Thymus (tissue), 11 donors: ENCODE measurements around the gene IL17RB. TPM values are rescaled to one million over a fixed set of nuclear protein-coding genes. Genes with fewer than 3 reads are reported as not detected.

ENCODE experiments used
- DNase-seq, 9 donors: peaks; one replicate each; pipeline ENCODE4 v3.0.0-alpha.2; 2013; ENCODE audit warnings: low spot score in 9 of 9, low read depth in 6 of 9, missing footprints in 1 of 9
- H3K27ac ChIP-seq, 2 donors: one replicate each; pipeline ENCODE4 v1.5.1; 2013; ENCODE audit warnings: control low read depth in 1 of 2, low read depth in 1 of 2, low read length in 1 of 2, mild to moderate bottlenecking in 1 of 2, moderate library complexity in 1 of 2
- H3K27me3 ChIP-seq, 2 donors: one replicate each; pipeline ENCODE4 v1.5.1; 2013; ENCODE audit warnings: low read length in 1 of 2; ENCODE audit not compliant: control insufficient read depth in 2 of 2, insufficient read depth in 1 of 2
- H3K36me3 ChIP-seq, 2 donors: one replicate each; pipeline ENCODE4 v1.5.1; 2013; ENCODE audit warnings: low read length in 1 of 2, mild to moderate bottlenecking in 1 of 2, moderate library complexity in 1 of 2; ENCODE audit not compliant: control insufficient read depth in 2 of 2, insufficient read depth in 2 of 2
- H3K4me1 ChIP-seq, 2 donors: one replicate each; pipeline ENCODE4 v1.5.1; 2013; ENCODE audit warnings: low read length in 2 of 2; ENCODE audit not compliant: control insufficient read depth in 2 of 2, insufficient read depth in 2 of 2
- H3K4me3 ChIP-seq, 2 donors: one replicate each; pipeline ENCODE4 v1.5.1; 2013; ENCODE audit warnings: low read length in 2 of 2, control low read depth in 1 of 2, mild to moderate bottlenecking in 1 of 2
- H3K9me3 ChIP-seq, 2 donors: one replicate each; pipeline ENCODE4 v1.5.1; 2013; ENCODE audit warnings: low read length in 1 of 2, mild to moderate bottlenecking in 1 of 2; ENCODE audit not compliant: control insufficient read depth in 2 of 2, insufficient read depth in 1 of 2
- whole genome bisulfite sequencing: extraction: QIAGEN DNeasy Blood & Tissue Kit; methylation state at CpG from one replicate; pipeline ENCODE4 v1.1.7; 2013; 5-methylcytosine and 5-hydroxymethylcytosine counted together
- polyA plus RNA-seq: library from polyadenylated mRNA; stranded (reverse); fragments of 200-250 nt; gene quantifications from one replicate; pipeline ENCODE4 v1.2.3, GENCODE V29; 2013
- total RNA-seq: library from RNA; stranded (reverse); fragments of 120-200 nt; gene quantifications from one replicate; pipeline ENCODE4 v1.2.4, GENCODE V29; 2013
- donor health status: healthy.

Gene IL17RB
- total and polyA plus RNA-seq, 2 donors = 0.80 to 2.7 TPM

DNA sequence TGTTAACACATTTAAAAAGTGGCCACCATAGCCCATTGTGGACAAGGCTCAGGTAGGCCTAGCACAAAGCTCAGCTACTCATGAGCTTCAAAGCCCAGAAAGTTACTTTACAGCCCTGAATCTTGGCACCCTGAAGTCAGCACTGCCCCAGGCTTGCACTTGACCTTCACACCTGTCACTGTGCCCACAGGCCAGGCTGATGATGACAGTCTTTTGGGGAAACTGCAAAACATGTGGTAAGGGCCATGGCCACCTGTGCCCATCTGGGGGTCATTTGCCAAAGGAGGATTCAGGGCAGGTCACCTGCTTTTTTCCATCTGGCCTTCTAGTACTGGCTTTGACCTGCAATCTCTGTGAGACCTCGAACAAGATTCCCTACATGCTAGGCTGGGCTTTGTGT is 11.1 kb upstream of the IL17RB start:
- Histone ChIP-seq H3K36me3 (no peaks in the 10 kb centered on the region), H3K4me1 (no peaks in the 10 kb centered on the region), H3K4me3 (no peak overlapping the region), H3K27me3 (peaks cover 0 to 2% of the 10 kb centered on the region in 2 donors), H3K9me3 (peaks cover 0 to 2% of the 10 kb centered on the region in 2 donors), H3K27ac (no peak overlapping the region)
- WGBS = 95% methylated on average over 1 of the region's 1 CpG
- DNase-seq = no peak

- no peak overlapping the region for H3K27ac ChIP-seq
- 95% methylated on average over 9 of the region's 9 CpGs for WGBS
- no peaks in the 10 kb centered on the region for H3K36me3 ChIP-seq
- H3K4me1 ChIP-seq = no peaks in the 10 kb centered on the region
- H3K4me3 ChIP-seq = no peak overlapping the region
- peaks cover 0 to 2% of the 10 kb centered on the region in 2 donors for H3K9me3 ChIP-seq
- no peak for DNase-seq
- H3K27me3 ChIP-seq = peaks cover 0 to 4% of the 10 kb centered on the region in 2 donors
Observed at GRCh38 chr3:53836084-53836872, 10.1 kb upstream of the IL17RB start.

- H3K27me3 ChIP-seq = peaks cover 0 to 6% of the 10 kb centered on the region in 2 donors
- no peaks in the 10 kb centered on the region for H3K36me3 ChIP-seq
- no peak for DNase-seq
- no peaks in the 10 kb centered on the region for H3K4me1 ChIP-seq
- H3K27ac ChIP-seq = no peak overlapping the region
- H3K9me3 ChIP-seq = peaks cover 0 to 2% of the 10 kb centered on the region in 2 donors
- WGBS = 94% methylated on average over 10 of the region's 10 CpGs
- H3K4me3 ChIP-seq = no peak overlapping the region
Observed at GRCh38 chr3:53837331-53837730, 9.0 kb upstream of the IL17RB start.

DNA sequence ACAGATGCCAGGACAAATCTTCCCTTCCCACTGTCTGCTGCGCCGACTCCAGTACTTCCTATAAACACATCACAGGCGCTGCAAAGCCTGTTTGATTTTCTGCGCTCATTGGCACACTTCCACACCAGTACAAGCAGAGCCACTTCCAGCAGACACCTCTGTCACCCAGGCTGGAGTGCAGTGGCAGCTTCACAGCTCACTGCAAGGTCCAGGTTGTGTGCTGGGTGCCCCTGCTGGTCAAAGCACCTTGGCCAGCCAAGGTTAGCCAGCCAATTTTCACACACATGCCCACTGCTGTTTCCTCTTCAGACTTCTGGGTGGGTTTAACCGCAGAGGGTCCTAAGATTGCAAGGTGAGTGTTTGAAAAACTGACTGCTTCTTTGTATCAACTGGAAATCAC is 5.1 kb upstream of the IL17RB start:
- no peaks in the 10 kb centered on the region for H3K36me3 ChIP-seq
- 94% methylated on average over 5 of the region's 5 CpGs for WGBS
- peaks cover 22 to 42% of the 10 kb centered on the region in 2 donors for H3K27me3 ChIP-seq
- DNase-seq = no peak
- H3K9me3 ChIP-seq = peaks cover 0 to 2% of the 10 kb centered on the region in 2 donors
- H3K4me3 ChIP-seq = no peak overlapping the region
- peaks cover 2 to 4% of the 10 kb centered on the region in 2 donors for H3K4me1 ChIP-seq
- H3K27ac ChIP-seq = no peak overlapping the region

GRCh38 chr3:53842436-53843194 is 3.8 kb upstream of the IL17RB start:
- Histone ChIP-seq H3K36me3 (no peaks in the 10 kb centered on the region), H3K27ac (no peak overlapping the region), H3K4me1 (peaks cover 2 to 4% of the 10 kb centered on the region in 2 donors), H3K4me3 (no peak overlapping the region), H3K9me3 (peaks cover 0 to 2% of the 10 kb centered on the region in 2 donors), H3K27me3 (peaks cover 29 to 56% of the 10 kb centered on the region in 2 donors)
- DNase-seq = no peak
- WGBS = 81% methylated on average over 12 of the region's 12 CpGs

DNA sequence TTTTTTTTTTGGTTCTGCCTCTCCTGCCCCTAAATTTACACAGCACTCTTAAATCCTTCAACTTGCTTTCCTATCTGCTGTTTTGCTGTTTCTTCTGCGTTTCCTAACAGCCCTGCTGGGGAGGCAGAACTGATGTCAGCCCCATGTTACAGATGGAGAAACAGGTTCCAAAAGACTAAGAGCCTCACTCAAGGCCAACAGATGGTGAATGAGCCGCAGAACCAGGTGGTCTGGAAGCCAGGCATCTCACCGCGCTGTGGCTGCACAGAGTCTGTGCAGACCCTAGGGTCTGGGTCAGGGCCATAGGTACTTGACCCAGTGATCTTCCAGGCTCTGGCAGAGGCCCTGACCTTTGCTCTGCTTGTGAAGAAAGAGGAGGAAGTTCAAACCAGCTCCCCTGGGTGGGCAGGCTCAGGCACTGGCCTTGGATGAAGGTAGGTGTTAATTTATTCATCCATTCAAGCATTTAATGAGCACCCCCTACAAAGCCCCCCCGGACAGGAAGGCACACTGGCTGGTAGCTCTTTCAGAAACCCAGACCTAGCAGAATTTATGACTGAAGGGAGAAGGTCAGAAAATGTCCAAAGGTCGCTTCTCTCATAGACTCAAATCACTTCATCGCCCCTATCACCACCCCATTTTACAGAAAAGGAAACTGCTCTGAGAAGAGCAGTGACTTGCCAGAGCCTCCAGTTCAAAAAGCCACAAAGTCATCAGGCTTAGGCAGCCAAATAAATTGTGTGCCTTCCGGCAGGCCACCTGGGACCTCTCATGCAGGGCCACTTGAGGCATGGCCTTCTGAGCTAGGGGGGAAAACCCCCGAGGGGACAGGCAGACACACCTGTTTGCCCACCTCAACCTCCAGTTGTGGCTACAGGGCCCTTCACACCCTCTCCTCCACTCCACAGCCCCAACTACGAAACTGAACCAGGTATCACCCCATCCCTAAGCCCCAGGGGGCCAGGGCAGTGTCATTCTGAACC is 2.9 kb upstream of the IL17RB start:
- no peak overlapping the region for H3K4me3 ChIP-seq
- peaks cover 35 to 62% of the 10 kb centered on the region in 2 donors for H3K27me3 ChIP-seq
- H3K9me3 ChIP-seq = no peaks in the 10 kb centered on the region
- 84% methylated on average over 10 of the region's 10 CpGs for WGBS
- DNase-seq = no peak
- H3K36me3 ChIP-seq = no peaks in the 10 kb centered on the region
- H3K27ac ChIP-seq = no peak overlapping the region
- peaks cover 2 to 4% of the 10 kb centered on the region in 2 donors for H3K4me1 ChIP-seq

DNA sequence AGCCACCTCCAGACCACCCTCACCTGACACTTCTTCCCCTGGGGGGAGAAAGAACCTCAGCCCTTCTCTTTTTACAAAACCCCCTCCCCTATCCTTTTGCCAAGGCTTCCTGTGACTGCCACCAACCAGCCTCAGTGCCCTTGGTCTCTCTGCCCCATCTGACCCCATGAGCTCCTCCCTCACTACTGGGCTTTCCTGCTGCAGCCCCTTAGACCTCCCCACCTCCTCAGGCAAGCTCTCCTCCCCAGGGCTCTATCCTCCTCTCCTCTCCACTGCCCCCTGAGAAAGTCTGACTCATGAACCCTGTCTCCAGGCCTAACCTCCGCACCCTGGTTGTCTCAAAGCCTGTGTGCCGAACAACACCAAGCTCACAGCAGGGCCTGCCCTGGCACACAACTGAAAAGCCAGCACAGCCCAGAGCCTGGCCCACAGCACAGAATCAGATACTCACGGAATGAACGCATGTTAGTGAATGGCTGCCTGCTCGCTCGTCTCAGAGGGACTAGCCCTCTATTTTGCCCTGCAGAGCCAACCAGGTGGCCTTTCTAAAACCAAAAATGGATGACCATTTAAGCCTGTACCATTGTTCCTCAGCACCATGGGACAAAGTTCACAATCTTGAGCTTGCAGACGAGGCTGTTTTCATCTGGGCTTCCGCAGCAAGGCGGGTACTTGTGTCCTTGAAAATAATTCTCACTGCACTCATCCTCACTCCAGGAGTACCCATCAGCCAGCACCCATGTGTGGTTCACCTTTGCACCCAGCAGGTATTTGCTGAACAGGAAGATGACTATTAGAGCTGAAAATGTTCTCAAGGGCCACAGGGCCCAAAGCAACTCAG is 1.9 kb upstream of the IL17RB start:
- Histone ChIP-seq H3K27ac (no peak overlapping the region), H3K4me1 (peaks cover 2 to 4% of the 10 kb centered on the region in 2 donors), H3K9me3 (no peaks in the 10 kb centered on the region), H3K4me3 (no peak overlapping the region), H3K27me3 (peaks cover 37 to 70% of the 10 kb centered on the region in 2 donors), H3K36me3 (no peaks in the 10 kb centered on the region)
- WGBS = 98% methylated on average over 9 of the region's 9 CpGs
- DNase-seq = no peak
